ENCODE data around the gene PTAR1.

- no peak for TF ChIP-seq CTCF (IDR thresholded peaks at IDR 0.05)
- TF ChIP-seq EZH2 (IDR thresholded peaks at IDR 0.05) = no peak
These were observed 34.5 kb upstream of the PTAR1 start for GRCh38 chr9:69794356-69794755.
